GM23338 (cell line): ENCODE results near the gene UBXN1. TPM values are rescaled to one million over a fixed set of nuclear protein-coding genes. Genes with fewer than 3 reads are reported as not detected.

Experiments
- ATAC-seq: fragments of 200-7000 bp; cut with Tn5 transposase; 3 replicates; pipeline ENCODE4 v1.9.1; 2020
- DNase-seq: peaks from one replicate; pipeline ENCODE4 v3.0.0-alpha.2; 2015; ENCODE audit warnings: low spot score
- H2AFZ ChIP-seq: fragments of 200-600 bp; sonication (generic); 2 replicates; pipeline ENCODE4 v1.8.0; 2016; ENCODE audit warnings: antibody characterized with exemption, mild to moderate bottlenecking, moderate library complexity
- H3F3A ChIP-seq: fragments of 200-600 bp; sonication (generic); replicated peaks from 2 replicates; pipeline ENCODE4 v1.8.0; 2017; ENCODE audit warnings: antibody characterized with exemption, mixed run types, low read depth
- H3K27ac ChIP-seq: fragments of 200-600 bp; sonication (generic); 2 replicates; pipeline ENCODE4 v1.6.1; 2016; ENCODE audit warnings: low read depth
- H3K27me3 ChIP-seq: fragments of 200-600 bp; sonication (generic); 2 replicates; pipeline ENCODE4 v1.8.0; 2016; ENCODE audit warnings: mild to moderate bottlenecking, mixed run types, moderate library complexity; ENCODE audit not compliant: insufficient read depth
- H3K36me3 ChIP-seq: fragments of 200-600 bp; sonication (generic); 2 replicates; pipeline ENCODE4 v1.8.0; 2016; ENCODE audit warnings: mild to moderate bottlenecking; ENCODE audit not compliant: insufficient read depth
- H3K4me1 ChIP-seq: fragments of 200-600 bp; sonication (generic); 2 replicates; pipeline ENCODE4 v1.8.0; 2016; ENCODE audit warnings: mild to moderate bottlenecking, moderate library complexity; ENCODE audit not compliant: insufficient read depth
- H3K4me2 ChIP-seq: fragments of 200-600 bp; sonication (generic); 2 replicates; pipeline ENCODE4 v1.7.1; 2017; ENCODE audit warnings: mixed run types
- H3K4me3 ChIP-seq: fragments of 200-600 bp; sonication (generic); 2 replicates; pipeline ENCODE4 v1.6.1; 2016; ENCODE audit warnings: mixed run types
- H3K79me2 ChIP-seq: fragments of 200-600 bp; sonication (generic); replicated peaks from 2 replicates; pipeline ENCODE4 v1.8.0; 2017; ENCODE audit warnings: mild to moderate bottlenecking; ENCODE audit not compliant: insufficient read depth
- H3K9me2 ChIP-seq: fragments of 200-600 bp; sonication (generic); 2 replicates; pipeline ENCODE4 v1.8.0; 2017; ENCODE audit not compliant: insufficient read depth
- H4K20me1 ChIP-seq: fragments of 200-600 bp; sonication (generic); replicated peaks from 2 replicates; pipeline ENCODE4 v1.8.0; 2017; ENCODE audit warnings: mild to moderate bottlenecking; ENCODE audit not compliant: insufficient read depth
- H3K27ac Mint-ChIP-seq: 2 replicates; pipeline ENCODE4 v1.8.0; 2020; ENCODE audit warnings: inconsistent platforms, mild to moderate bottlenecking, moderate library complexity, mixed read lengths
- H3K27me3 Mint-ChIP-seq: 3 replicates; pipeline ENCODE4 v1.8.0; 2022; ENCODE audit warnings: low read depth, mild to moderate bottlenecking, moderate library complexity, mixed read lengths, inconsistent platforms; ENCODE audit not compliant: insufficient read depth, poor library complexity
- H3K36me3 Mint-ChIP-seq: 3 replicates; pipeline ENCODE4 v1.8.0; 2021; ENCODE audit warnings: low read depth, mild to moderate bottlenecking, inconsistent platforms, moderate library complexity, mixed read lengths
- H3K4me1 Mint-ChIP-seq: 3 replicates; pipeline ENCODE4 v1.8.0; 2020; ENCODE audit warnings: mild to moderate bottlenecking, inconsistent platforms, mixed read lengths
- H3K4me3 Mint-ChIP-seq: 3 replicates; pipeline ENCODE4 v1.8.0; 2021; ENCODE audit warnings: moderate library complexity, mild to moderate bottlenecking, inconsistent platforms, mixed read lengths
- H3K9me3 Mint-ChIP-seq: 3 replicates; pipeline ENCODE4 v1.8.0; 2020; ENCODE audit warnings: moderate library complexity, mild to moderate bottlenecking, inconsistent platforms, mixed read lengths
- CREB1 ChIP-seq: fragments of 250-450 bp; sonication (Bioruptor Pico); IDR thresholded peaks from 2 replicates; pipeline ENCODE4 v1.5.0; 2020; ENCODE audit warnings: low read depth, mild to moderate bottlenecking, moderate library complexity
- CTCF ChIP-seq, 2 experiments: fragments of 200-600 bp in 1 of 2; sonication (generic) in 1 of 2; conservative IDR thresholded peaks; 2 replicates each; pipeline versions ENCODE4 v1.5.1 to v1.6.1; 2016 to 2017; ENCODE audit warnings: antibody characterized with exemption in 2 of 2, low read depth in 2 of 2, mild to moderate bottlenecking in 2 of 2, moderate library complexity in 1 of 2
- ETS1 ChIP-seq: IDR thresholded peaks from 2 replicates; pipeline ENCODE4 v1.6.1; 2016; ENCODE audit warnings: antibody characterized with exemption
- EZH2 ChIP-seq: fragments of 200-600 bp; sonication (generic); IDR thresholded peaks from one replicate; pipeline ENCODE4 v1.8.0; 2017; ENCODE audit warnings: antibody characterized with exemption, mild to moderate bottlenecking, low read depth; ENCODE audit not compliant: unreplicated experiment
- EZH2phosphoT487 ChIP-seq: fragments of 200-600 bp; sonication (generic); IDR thresholded peaks from one replicate; pipeline ENCODE4 v1.8.1; 2018; ENCODE audit warnings: antibody characterized with exemption; ENCODE audit not compliant: unreplicated experiment
- JUNB ChIP-seq: IDR thresholded peaks from one replicate; pipeline ENCODE4 v1.6.1; 2016; ENCODE audit warnings: antibody characterized with exemption; ENCODE audit not compliant: unreplicated experiment
- NANOG ChIP-seq: IDR thresholded peaks from 2 replicates; pipeline ENCODE4 v1.6.1; 2016; ENCODE audit warnings: antibody characterized with exemption, borderline replicate concordance
- POLR2AphosphoS5 ChIP-seq: IDR thresholded peaks from 2 replicates; pipeline ENCODE4 v1.6.1; 2016; ENCODE audit warnings: antibody characterized with exemption, low read depth
- STAT1 ChIP-seq: IDR thresholded peaks from one replicate; pipeline ENCODE4 v1.6.1; 2016; ENCODE audit warnings: antibody characterized with exemption; ENCODE audit not compliant: unreplicated experiment
- ZNF114 ChIP-seq: fragments of 250-450 bp; sonication (Bioruptor Pico); IDR thresholded peaks from 2 replicates; pipeline ENCODE4 v1.5.0; 2020; ENCODE audit warnings: mild to moderate bottlenecking, moderate library complexity
- ZNF331 ChIP-seq: fragments of 250-450 bp; sonication (Bioruptor Pico); IDR thresholded peaks from 2 replicates; pipeline ENCODE4 v1.5.0; 2020; ENCODE audit warnings: low read depth, mild to moderate bottlenecking, moderate library complexity
- ZNF462 ChIP-seq: fragments of 250-450 bp; sonication (Bioruptor Pico); IDR thresholded peaks from 2 replicates; pipeline ENCODE4 v1.5.0; 2020; ENCODE audit warnings: mild to moderate bottlenecking, moderate library complexity
- polyA plus RNA-seq: library from polyadenylated mRNA; unstranded; fragments of >200 nt; fragmentation: Nextera tagmentation; extraction: Ambion mirVana; gene quantifications from 2 replicates; pipeline ENCODE4 v1.2.1, GENCODE V29; 2016
- total RNA-seq: library from RNA; depleted of rRNA; stranded (reverse); fragments of >200 nt; shearing (Covaris generic); gene quantifications from 2 replicates; pipeline ENCODE4 v1.2.3, GENCODE V29; 2014

UBXN1 gene
- total and polyA plus RNA-seq, 2 experiments from 2014 or later: 126 to 132 TPM

GRCh38 chr11:62678433-62678769 is 472 bp downstream of the UBXN1 start:
- peaks cover 22% of the 10 kb centered on the region for H3K79me2 ChIP-seq
- peaks cover 9% of the 10 kb centered on the region for H3K27me3 Mint-ChIP-seq
- peaks cover 39% of the 10 kb centered on the region for H3K36me3 Mint-ChIP-seq
- no peaks in the 10 kb centered on the region for H3K9me2 ChIP-seq
- peak overlapping the region; percentile 80 for H3K4me3 Mint-ChIP-seq
- no peaks in the 10 kb centered on the region for H3K9me3 Mint-ChIP-seq
- no peak overlapping the region for H2AFZ ChIP-seq
- no peak for TF ChIP-seq EZH2
- H4K20me1 ChIP-seq: no peaks in the 10 kb centered on the region; the same call in 1 of the 2 replicates
- DNase-seq (no peak), ATAC-seq (no peak; the same call in 2 of the 3 replicates)
- peaks cover 11% of the 10 kb centered on the region for H3K4me1 ChIP-seq
- H3K27me3 ChIP-seq: no peaks in the 10 kb centered on the region
- H3K27ac ChIP-seq: peak overlapping the region; percentile 53; the same call in 1 of the 2 replicates
- H3K4me3 ChIP-seq: peak overlapping the region; percentile 99
- peaks cover 22% of the 10 kb centered on the region for H3F3A ChIP-seq
- H3K36me3 ChIP-seq: no peaks in the 10 kb centered on the region
- peak overlapping the region; percentile 95 for H3K27ac Mint-ChIP-seq
- H3K4me2 ChIP-seq: peak overlapping the region; percentile 98
- peaks cover 20% of the 10 kb centered on the region for H3K4me1 Mint-ChIP-seq

GRCh38 chr11:62677714-62678113 is 1.2 kb downstream of the UBXN1 start:
- H3K79me2 ChIP-seq: peaks cover 29% of the 10 kb centered on the region
- DNase-seq: no peak
- TF ChIP-seq EZH2phosphoT487: no peak
- no peak for TF ChIP-seq ZNF462
- TF ChIP-seq JUNB: no peak
- TF ChIP-seq NANOG: no peak
- no peak for TF ChIP-seq EZH2
- TF ChIP-seq ZNF114: no peak
- TF ChIP-seq STAT1: no peak
- no peak for TF ChIP-seq CTCF (conservative IDR thresholded peaks at IDR 0.05; ENCODE audit: low read depth in 2 of 2)
- TF ChIP-seq CREB1 (CRISPR knock-in tag): no peak
- no peak for TF ChIP-seq POLR2AphosphoS5
- no peak for TF ChIP-seq ETS1
- TF ChIP-seq ZNF331 (CRISPR knock-in tag): no peak

More at GRCh38 chr11:62677714-62678113, 1.2 kb downstream of the UBXN1 start:
- Histone ChIP-seq H2AFZ (no peak overlapping the region), H3K4me3 (peak overlapping the region; percentile 99), H4K20me1 (no peaks in the 10 kb centered on the region; the same call in 1 of the 2 replicates), H3K27ac (0 out of 2 replicates have a peak overlapping the region, but pooled peaks have one; percentile 69), H3K36me3 (no peaks in the 10 kb centered on the region), H3K4me1 (peaks cover 18% of the 10 kb centered on the region), H3K9me2 (no peaks in the 10 kb centered on the region), H3F3A (peaks cover 29% of the 10 kb centered on the region), H3K27me3 (no peaks in the 10 kb centered on the region), H3K4me2 (peak overlapping the region; percentile 98)
- ATAC-seq: no peak
- H3K9me3 Mint-ChIP-seq: no peaks in the 10 kb centered on the region
- peak overlapping the region; percentile 80 for H3K4me3 Mint-ChIP-seq
- peaks cover 9% of the 10 kb centered on the region for H3K27me3 Mint-ChIP-seq
- peaks cover 45% of the 10 kb centered on the region for H3K36me3 Mint-ChIP-seq
- no peak overlapping the region; the same call in 1 of the 2 replicates for H3K27ac Mint-ChIP-seq
- H3K4me1 Mint-ChIP-seq: peaks cover 20% of the 10 kb centered on the region
